Activated T-helper 1 cell treated with anti-CD3 and anti-CD28 coated beads, Interleukin-2, amount 50 U/mL, for 16 hours (primary cell): ENCODE data around the gene FHOD1.
A peak's percentile ranks its signal among the peaks of the same experiment; 100 is the strongest.

ENCODE experiments used
- DNase-seq, 2 donors: peaks; one replicate each; pipeline ENCODE4 v3.0.0-alpha.2; 2020; ENCODE audit warnings: low read depth in 1 of 2, low spot score in 1 of 2

FHOD1 gene

GRCh38 chr16:67250045-67250327 lies 2.7 kb upstream of the FHOD1 start:
- no peak for DNase-seq

- no peak for DNase-seq
Observed at GRCh38 chr16:67249178-67250044, 2.1 kb upstream of the FHOD1 start.

- DNase-seq, result peak in 1 of 2 donors; percentile 22
Observed at GRCh38 chr16:67248401-67249177, 1.3 kb upstream of the FHOD1 start, which contains the start of gene SLC9A5. SLC9A5 (plus strand) TSS chr16:67248979; CDS start chr16:67249015, 36 bp downstream.

GRCh38 chr16:67248073-67248400 lies 756 bp upstream of the FHOD1 start:
- no peak for DNase-seq

GRCh38 chr16:67246756-67247191 lies 507 bp downstream of the FHOD1 start:
- DNase-seq, result peak; percentile 20 to 33

- peak in 1 of 2 donors; percentile 15 for DNase-seq
Observed at GRCh38 chr16:67246081-67246755, 1.1 kb downstream of the FHOD1 start.

- DNase-seq, result no peak
Observed at GRCh38 chr16:67245674-67246080, 1.6 kb downstream of the FHOD1 start.

- no peak for DNase-seq
Observed at GRCh38 chr16:67245186-67245585, 2.1 kb downstream of the FHOD1 start.

GRCh38 chr16:67244387-67245185 lies 2.7 kb downstream of the FHOD1 start:
- peak; percentile 41 to 66 for DNase-seq

- no peak for DNase-seq
Observed at GRCh38 chr16:67243481-67243880, 3.8 kb downstream of the FHOD1 start.

- DNase-seq, result no peak
Observed at GRCh38 chr16:67242138-67242730, 5.0 kb downstream of the FHOD1 start.

GRCh38 chr16:67241008-67241900 lies 6.0 kb downstream of the FHOD1 start:
- DNase-seq, result no peak

- no peak for DNase-seq
Observed at GRCh38 chr16:67240506-67240905, 6.8 kb downstream of the FHOD1 start.

GRCh38 chr16:67238806-67239470 lies 8.3 kb downstream of the FHOD1 start:
- no peak for DNase-seq

- no peak for DNase-seq
Observed at GRCh38 chr16:67238278-67238575, 9.1 kb downstream of the FHOD1 start.

GRCh38 chr16:67237396-67238277 lies 9.6 kb downstream of the FHOD1 start:
- no peak for DNase-seq

- peak; percentile 37 to 59 for DNase-seq
Observed at GRCh38 chr16:67236563-67237395, 10.5 kb downstream of the FHOD1 start.
